Renal cortex interstitium (tissue), 11 donors: ENCODE data around the gene RBM45. TPM values are rescaled to one million over a fixed set of nuclear protein-coding genes. Genes with fewer than 3 reads are reported as not detected.

Experiments
- DNase-seq, 11 donors: peaks; one replicate each; pipeline ENCODE4 v3.0.0-alpha.2; 2013; ENCODE audit warnings: low read depth in 9 of 11, low spot score in 4 of 11; ENCODE audit errors: extremely low read depth in 1 of 11
- polyA plus RNA-seq, 3 donors: library from polyadenylated mRNA; unstranded; fragments of 120-200 nt; gene quantifications; one replicate each; pipeline ENCODE4 v1.2.1, GENCODE V29; 2013; ENCODE audit not compliant: insufficient read length in 3 of 3

The RBM45 gene
- polyA plus RNA-seq, 3 donors: 19.9 to 22.8 (median 21.7) TPM

GRCh38 chr2:178084273-178084672 is 28.0 kb upstream of the RBM45 start:
- no peak for DNase-seq

GRCh38 chr2:178088774-178089270 is 23.4 kb upstream of the RBM45 start:
- no peak for DNase-seq

DNA sequence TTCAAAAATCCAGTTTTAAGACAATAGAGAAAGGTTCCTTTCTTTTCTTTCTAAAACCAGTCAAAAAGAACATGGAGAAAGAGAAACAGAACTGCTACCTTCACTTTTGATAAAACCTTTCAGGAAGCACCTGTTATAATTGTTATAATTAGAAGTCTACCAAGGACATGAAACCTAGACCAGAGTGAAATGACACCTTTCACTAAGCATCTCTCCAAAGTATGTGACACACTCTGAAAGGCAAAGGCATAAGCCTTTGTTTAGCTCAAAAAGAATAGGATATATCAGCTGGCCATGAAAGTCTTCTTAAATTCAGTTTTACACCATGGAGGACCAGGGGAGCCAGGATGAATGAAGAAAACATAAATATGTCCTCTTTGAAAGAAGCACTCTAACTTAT is 18.8 kb upstream of the RBM45 start:
- DNase-seq: no peak

DNA sequence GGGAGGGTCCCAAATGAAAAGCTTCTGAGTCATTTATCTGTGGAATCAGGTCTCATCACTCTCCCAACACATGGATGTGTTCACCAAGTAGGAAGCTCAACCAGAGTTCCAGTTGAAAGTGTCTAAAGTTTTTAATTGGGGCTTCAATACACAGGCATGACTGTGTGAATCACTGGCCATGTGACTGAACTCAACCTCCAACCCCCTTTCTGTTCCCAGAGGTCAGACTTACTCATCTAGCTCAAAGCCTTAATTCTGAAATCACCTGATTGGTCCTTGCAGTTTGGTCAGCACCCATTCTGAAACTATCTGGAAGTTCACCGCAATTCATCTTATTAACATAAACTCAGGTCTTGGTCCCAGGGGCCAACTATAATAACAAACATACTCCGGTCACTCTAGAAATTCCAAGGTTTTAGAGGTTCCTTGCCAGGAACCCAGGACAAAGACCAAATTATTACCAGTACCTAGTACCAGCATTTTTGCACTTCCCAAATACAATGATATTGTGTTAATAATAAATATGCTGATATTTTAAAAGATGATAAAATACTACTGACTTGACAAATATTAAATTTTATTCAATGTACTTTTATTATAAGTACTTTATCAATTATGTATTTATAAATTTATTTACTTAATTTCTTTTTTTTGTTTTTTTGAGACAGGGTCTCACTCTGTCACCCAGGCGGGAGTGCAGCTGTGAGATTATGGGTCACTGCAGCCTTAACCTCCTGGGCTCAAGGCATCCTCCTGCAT is 10.7 kb upstream of the RBM45 start:
- DNase-seq: no peak

GRCh38 chr2:178105566-178105965 is 6.7 kb upstream of the RBM45 start:
- no peak for DNase-seq

GRCh38 chr2:178106053-178106452 is 6.2 kb upstream of the RBM45 start:
- DNase-seq: no peak

DNA sequence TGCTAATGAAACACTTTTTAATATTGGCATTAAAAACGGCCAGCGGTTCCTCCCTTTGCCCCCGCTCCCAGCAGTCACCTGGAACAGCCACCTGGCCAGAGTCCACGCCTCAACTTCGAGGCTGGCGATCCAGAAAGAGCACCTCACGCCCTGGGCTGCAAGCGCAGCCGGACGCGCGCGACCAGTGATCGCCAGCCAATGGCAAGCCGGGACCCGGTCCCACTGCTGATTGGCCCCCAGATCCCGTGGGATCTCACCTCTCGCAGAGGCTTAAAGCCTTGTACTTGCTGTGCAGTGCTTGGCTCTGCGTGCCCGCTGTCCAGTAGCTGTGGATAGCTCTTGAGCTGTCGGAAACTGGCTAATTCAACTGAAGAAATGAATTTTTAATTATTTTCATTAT is 4.1 kb upstream of the RBM45 start:
- no peak for DNase-seq

- peak in 4 of 11 donors; percentile 12 to 26 (median 22) for DNase-seq
Measured at GRCh38 chr2:178109813-178110212, 2.4 kb upstream of the RBM45 start.

DNA sequence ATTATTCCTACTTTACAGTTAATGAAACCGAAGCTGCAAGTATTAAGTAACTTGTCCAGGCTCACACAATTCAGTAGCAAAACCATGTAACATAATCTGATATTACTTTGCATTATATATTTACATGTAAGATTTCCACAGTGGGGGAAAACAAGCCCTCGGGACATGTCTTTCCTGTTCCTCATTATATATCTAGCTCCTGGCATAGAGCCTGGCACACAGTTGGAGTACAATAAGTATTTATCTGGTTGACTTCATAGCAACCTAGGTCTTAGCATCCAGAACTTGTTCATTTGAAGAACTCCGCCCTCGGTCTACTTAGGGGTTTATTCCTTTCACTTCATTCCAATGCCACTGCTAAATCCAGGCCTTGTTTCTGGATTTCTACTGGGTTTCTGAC is 1.6 kb upstream of the RBM45 start:
- no peak for DNase-seq

- DNase-seq: no peak
Measured at GRCh38 chr2:178111743-178112142, 494 bp upstream of the RBM45 start.

- DNase-seq: no peak
Measured at GRCh38 chr2:178114462-178114861, 2.2 kb downstream of the RBM45 start.

- no peak for DNase-seq
Measured at GRCh38 chr2:178115271-178115670, 3.0 kb downstream of the RBM45 start.

GRCh38 chr2:178117725-178118124 is 5.5 kb downstream of the RBM45 start:
- DNase-seq: no peak

DNA sequence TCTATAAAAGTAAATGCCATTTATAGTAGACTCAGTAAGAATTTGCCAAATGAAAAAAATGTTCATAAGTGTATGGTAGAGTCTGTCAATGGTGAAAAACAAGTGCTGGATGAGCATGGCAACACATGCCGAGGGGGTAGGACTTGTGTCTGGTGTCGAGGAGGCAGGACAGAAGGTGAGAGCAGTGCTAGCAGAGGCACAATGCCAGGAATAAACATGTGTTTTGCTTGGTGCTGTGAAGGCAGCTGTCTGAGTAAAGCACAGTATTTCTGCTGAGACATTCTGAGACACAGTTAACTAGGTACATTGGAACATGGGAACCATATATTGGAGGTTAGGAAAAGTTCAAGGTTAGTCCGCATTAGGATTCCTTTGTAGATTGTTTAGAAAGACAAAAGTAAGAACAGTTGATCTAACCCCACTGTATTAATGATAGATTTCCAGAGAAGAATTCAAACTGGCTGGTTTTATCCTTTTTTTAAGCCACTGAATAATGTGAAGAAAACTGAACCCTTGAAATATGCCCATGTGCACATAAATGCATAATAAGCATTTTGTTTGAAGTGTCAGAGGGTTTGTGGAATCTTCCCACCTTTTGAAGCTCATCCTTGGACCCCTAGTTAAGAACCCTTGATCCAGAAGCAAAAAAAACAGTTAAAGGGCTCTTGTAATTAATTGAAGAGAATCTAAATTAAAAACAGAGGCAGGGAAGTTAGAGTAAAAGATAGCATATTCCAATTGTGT is 7.1 kb downstream of the RBM45 start:
- no peak for DNase-seq

GRCh38 chr2:178123163-178123562 is 10.9 kb downstream of the RBM45 start:
- no peak for DNase-seq

DNA sequence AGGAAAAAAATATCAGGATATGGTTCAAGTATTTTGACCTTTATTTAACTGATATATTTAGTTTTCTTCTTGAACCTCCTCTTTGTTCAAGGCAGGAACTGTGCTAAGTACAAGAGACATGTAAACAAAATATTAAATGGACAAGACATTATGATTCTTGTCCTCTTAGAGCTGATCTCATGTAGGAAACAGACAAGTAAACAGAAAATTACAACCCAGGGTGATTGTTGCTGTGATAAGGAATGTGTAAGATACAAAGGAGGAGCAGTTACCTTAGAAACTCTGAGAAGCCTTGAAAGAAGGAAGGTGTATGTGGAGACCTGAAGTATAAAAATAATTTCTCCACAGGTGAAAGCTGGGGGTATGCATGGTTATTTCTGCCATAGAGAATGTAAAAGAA is 12.9 kb downstream of the RBM45 start:
- DNase-seq: no peak

GRCh38 chr2:178125862-178126261 is 13.6 kb downstream of the RBM45 start:
- no peak for DNase-seq

- DNase-seq: no peak
Measured at GRCh38 chr2:178128836-178129630, 16.8 kb downstream of the RBM45 start.

- no peak for DNase-seq
Measured at GRCh38 chr2:178136321-178137025, 24.2 kb downstream of the RBM45 start.
